SK-N-SH (cell line): ENCODE data around the gene KAT6B. TPM values are rescaled to one million over a fixed set of nuclear protein-coding genes. Genes with fewer than 3 reads are reported as not detected.

Experiments used
- CTCF ChIA-PET: fragments of 300-600, 350-600 bp; formaldehyde crosslinking; extraction: SDS; loops from one replicate; lab custom pipeline; 2021; lab: Yijun Ruan, JAX
- POLR2A ChIA-PET: fragments of 350-600 bp; sonication (Branson Sonifier 250); formaldehyde crosslinking; extraction: SDS; loops from one replicate; lab custom pipeline; 2020; ENCODE audit warnings: antibody characterized with exemption, inconsistent platforms; lab: Yijun Ruan, JAX
- DNase-seq: peaks from one replicate; pipeline ENCODE4 v3.0.0; 2012
- H2AFZ ChIP-seq: fragments of 200-600 bp; sonication (generic); 2 replicates; pipeline ENCODE4 v1.8.1; 2016; ENCODE audit warnings: antibody characterized with exemption, mild to moderate bottlenecking, low read depth
- H3F3A ChIP-seq: fragments of 200-600 bp; sonication (generic); replicated peaks from 2 replicates; pipeline ENCODE3; 2016; ENCODE audit warnings: antibody characterized with exemption, mild to moderate bottlenecking; ENCODE audit not compliant: insufficient read depth
- H3K27ac ChIP-seq, 2 experiments: fragments of 200-500 bp in 1 of 2; fragments of 200-600 bp in 1 of 2; sonication (Bioruptor generic) in 1 of 2; sonication (generic), shearing (Covaris generic) in 1 of 2; 2 replicates each; pipeline versions ENCODE4 v1.5.1 to v1.6.1; 2014 to 2016; ENCODE audit warnings: low read depth in 2 of 2, inconsistent platforms in 1 of 2, low read length in 1 of 2, mild to moderate bottlenecking in 1 of 2, mixed read lengths in 1 of 2
- H3K27me3 ChIP-seq: fragments of 200-600 bp; sonication (generic), shearing (Covaris generic); 2 replicates; pipeline ENCODE4 v1.6.1; 2016; ENCODE audit warnings: mixed run types; ENCODE audit not compliant: insufficient read depth
- H3K36me3 ChIP-seq, 2 experiments: fragments of 200-500 bp in 1 of 2; fragments of 200-600 bp in 1 of 2; sonication (Bioruptor generic) in 1 of 2; sonication (generic) in 1 of 2; replicated peaks in 1 of 2; 2 replicates each; pipeline versions ENCODE3 to v1.5.1; 2014 to 2016; ENCODE audit warnings: low read length in 1 of 2, mild to moderate bottlenecking in 1 of 2; ENCODE audit not compliant: insufficient read depth in 2 of 2, control insufficient read depth in 1 of 2
- H3K4me1 ChIP-seq, 2 experiments: fragments of 200-500 bp in 1 of 2; fragments of 200-600 bp in 1 of 2; sonication (Bioruptor generic) in 1 of 2; sonication (generic), shearing (Covaris generic) in 1 of 2; 2 replicates each; pipeline versions ENCODE4 v1.5.1 to v1.6.1; 2014 to 2016; ENCODE audit warnings: low read depth in 1 of 2, low read length in 1 of 2, mixed run types in 1 of 2; ENCODE audit not compliant: insufficient read depth in 2 of 2, control insufficient read depth in 1 of 2
- H3K4me2 ChIP-seq: fragments of 200-600 bp; sonication (generic), shearing (Covaris generic); 2 replicates; pipeline ENCODE4 v1.6.1; 2017; ENCODE audit warnings: mixed run types
- H3K4me3 ChIP-seq, 2 experiments: fragments of 200-500 bp in 1 of 2; fragments of 200-600 bp in 1 of 2; sonication (Bioruptor generic) in 1 of 2; sonication (generic), shearing (Covaris generic) in 1 of 2; 2 replicates each; pipeline versions ENCODE4 v1.5.1 to v1.8.1; 2014 to 2016; ENCODE audit warnings: low read depth in 2 of 2, inconsistent platforms in 1 of 2, low read length in 1 of 2, mild to moderate bottlenecking in 1 of 2, mixed read lengths in 1 of 2, moderate library complexity in 1 of 2
- H3K79me2 ChIP-seq: fragments of 200-600 bp; sonication (generic); 2 replicates; pipeline ENCODE4 v1.8.1; 2017; ENCODE audit warnings: mild to moderate bottlenecking; ENCODE audit not compliant: insufficient read depth
- H3K9ac ChIP-seq: fragments of 200-600 bp; sonication (generic); 2 replicates; pipeline ENCODE4 v1.6.1; 2017; ENCODE audit warnings: mixed run types
- H3K9me2 ChIP-seq: fragments of 200-600 bp; sonication (generic); 2 replicates; pipeline ENCODE4 v1.6.1; 2017; ENCODE audit warnings: mixed run types
- H3K9me3 ChIP-seq: fragments of 200-600 bp; sonication (generic); 2 replicates; pipeline ENCODE4 v1.6.1; 2017; ENCODE audit warnings: mixed run types, mild to moderate bottlenecking, moderate library complexity
- H4K20me1 ChIP-seq: fragments of 200-600 bp; sonication (generic); 2 replicates; pipeline ENCODE4 v1.6.1; 2017; ENCODE audit warnings: mild to moderate bottlenecking, mixed run types; ENCODE audit not compliant: insufficient read depth
- CHD2 ChIP-seq: fragments of 150-350 bp; IDR thresholded peaks from 2 replicates; pipeline ENCODE4 v1.6.1; 2018; ENCODE audit warnings: low read length; ENCODE audit not compliant: partially characterized antibody
- EP300 ChIP-seq, 2 experiments: IDR thresholded peaks; 2 replicates each; pipeline versions ENCODE4 v1.4.0 to v1.6.1; 2012; ENCODE audit warnings: borderline replicate concordance in 1 of 2, low read depth in 1 of 2, low read length in 1 of 2
- EZH2phosphoT487 ChIP-seq: fragments of 200-600 bp; sonication (generic); IDR thresholded peaks from 2 replicates; pipeline ENCODE4 v1.6.1; 2017; ENCODE audit warnings: low read depth, mixed run types, mild to moderate bottlenecking, antibody characterized with exemption, moderate library complexity, borderline replicate concordance
- FOSL2 ChIP-seq: IDR thresholded peaks from 2 replicates; pipeline ENCODE4 v1.4.0; 2012; ENCODE audit warnings: low read depth, mild to moderate bottlenecking, moderate library complexity, borderline replicate concordance
- MAX ChIP-seq: IDR thresholded peaks from 2 replicates; pipeline ENCODE4 v1.4.0; 2012; ENCODE audit warnings: low read depth
- MEF2A ChIP-seq: IDR thresholded peaks from 2 replicates; pipeline ENCODE4 v1.4.0; 2012; ENCODE audit warnings: low read depth, borderline replicate concordance
- MXI1 ChIP-seq: IDR thresholded peaks from 2 replicates; pipeline ENCODE4 v1.6.1; 2012; ENCODE audit warnings: mild to moderate bottlenecking, low read depth, low read length, improper control_type of control experiment
- PBX3 ChIP-seq: IDR thresholded peaks from 2 replicates; pipeline ENCODE4; 2012
- RFX5 ChIP-seq: IDR thresholded peaks from 2 replicates; pipeline ENCODE4 v1.6.1; 2012; ENCODE audit warnings: mild to moderate bottlenecking, improper control_type of control experiment, low read length
- RXRA ChIP-seq: IDR thresholded peaks from 2 replicates; pipeline ENCODE4 v1.4.0; 2012; ENCODE audit warnings: low read depth, mild to moderate bottlenecking, borderline replicate concordance
- SIN3A ChIP-seq: IDR thresholded peaks from 2 replicates; pipeline ENCODE4 v1.6.1; 2012; ENCODE audit warnings: low read depth, mild to moderate bottlenecking, low read length, moderate library complexity, borderline replicate concordance
- SMC3 ChIP-seq: IDR thresholded peaks from 2 replicates; pipeline ENCODE4 v1.6.1; 2012; ENCODE audit warnings: low read depth, low read length, improper control_type of control experiment
- TCF12 ChIP-seq: IDR thresholded peaks from 2 replicates; pipeline ENCODE4 v1.4.0; 2012
- WGBS: methylation state at CpG from one replicate; pipeline ENCODE4 v1.1.6; 2017; ENCODE audit warnings: low lambda C conversion rate; 5-methylcytosine and 5-hydroxymethylcytosine counted together
- polyA plus RNA-seq, 3 experiments: library from polyadenylated mRNA; depleted of rRNA; stranded (reverse); fragments of >200 nt; gene quantifications; 2 replicates each; pipeline ENCODE4 v1.2.3, GENCODE V29; 2012
- TF ChIP-seq, protein P1 (sequence below): fragments of 200-600 bp; sonication (generic); IDR thresholded peaks from 2 replicates; pipeline ENCODE4 v1.6.1; 2017; ENCODE audit warnings: antibody characterized with exemption, mild to moderate bottlenecking, moderate library complexity
- TF ChIP-seq, protein P2 (sequence below): IDR thresholded peaks from 2 replicates; pipeline ENCODE4 v1.6.1; 2012; ENCODE audit warnings: mild to moderate bottlenecking, low read depth, low read length, moderate library complexity
- TF ChIP-seq, protein P3 (sequence below): fragments of 150-350 bp; IDR thresholded peaks from 2 replicates; pipeline ENCODE4 v1.6.1; 2016; ENCODE audit warnings: mild to moderate bottlenecking, low read depth, low read length

Gene KAT6B
- polyA plus RNA-seq, 1 of the 3 experiments (the other 2 are of a cell fraction): 4.3 TPM

GRCh38 chr10:74867351-74867750 is 41.0 kb downstream of the KAT6B start (continued):
- no peak for TF ChIP-seq MAX
- no peak for TF ChIP-seq EZH2phosphoT487

DNA sequence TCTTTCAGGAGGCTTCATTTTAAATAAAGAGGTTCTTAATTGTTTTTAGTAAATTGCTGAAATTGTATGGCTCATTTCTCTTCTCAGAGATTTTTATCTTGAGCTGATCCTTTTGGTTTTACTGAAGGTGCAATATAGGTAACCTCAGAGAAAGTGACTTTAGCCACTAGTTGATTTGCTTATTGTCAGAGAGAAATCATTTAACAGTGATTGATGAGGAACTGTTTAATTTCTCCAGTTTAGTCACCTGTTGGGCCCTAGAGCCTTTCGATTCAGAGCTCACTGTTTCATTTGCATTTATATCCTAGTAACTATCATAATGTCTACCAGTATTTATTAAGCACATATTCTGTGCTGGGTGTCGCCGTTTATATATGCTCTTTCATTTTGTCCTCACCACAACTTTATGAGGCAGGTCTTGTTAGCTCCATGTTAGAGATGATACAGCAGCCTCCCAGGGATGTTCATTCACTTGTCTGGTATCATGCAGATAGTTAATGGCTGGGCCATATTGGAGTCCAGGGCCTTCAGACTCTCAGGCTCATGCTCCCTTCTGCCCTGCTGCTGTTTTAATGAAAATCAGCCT is 42.1 kb downstream of the KAT6B start:
- Histone ChIP-seq H2AFZ (no peak overlapping the region), H3K36me3 (peaks cover 0 to 6% of the 10 kb centered on the region in 2 experiments), H3K27ac (no peak overlapping the region), H3K9ac (no peak overlapping the region), H3F3A (no peaks in the 10 kb centered on the region)
- no peak for DNase-seq
- TF ChIP-seq, protein P1, sequence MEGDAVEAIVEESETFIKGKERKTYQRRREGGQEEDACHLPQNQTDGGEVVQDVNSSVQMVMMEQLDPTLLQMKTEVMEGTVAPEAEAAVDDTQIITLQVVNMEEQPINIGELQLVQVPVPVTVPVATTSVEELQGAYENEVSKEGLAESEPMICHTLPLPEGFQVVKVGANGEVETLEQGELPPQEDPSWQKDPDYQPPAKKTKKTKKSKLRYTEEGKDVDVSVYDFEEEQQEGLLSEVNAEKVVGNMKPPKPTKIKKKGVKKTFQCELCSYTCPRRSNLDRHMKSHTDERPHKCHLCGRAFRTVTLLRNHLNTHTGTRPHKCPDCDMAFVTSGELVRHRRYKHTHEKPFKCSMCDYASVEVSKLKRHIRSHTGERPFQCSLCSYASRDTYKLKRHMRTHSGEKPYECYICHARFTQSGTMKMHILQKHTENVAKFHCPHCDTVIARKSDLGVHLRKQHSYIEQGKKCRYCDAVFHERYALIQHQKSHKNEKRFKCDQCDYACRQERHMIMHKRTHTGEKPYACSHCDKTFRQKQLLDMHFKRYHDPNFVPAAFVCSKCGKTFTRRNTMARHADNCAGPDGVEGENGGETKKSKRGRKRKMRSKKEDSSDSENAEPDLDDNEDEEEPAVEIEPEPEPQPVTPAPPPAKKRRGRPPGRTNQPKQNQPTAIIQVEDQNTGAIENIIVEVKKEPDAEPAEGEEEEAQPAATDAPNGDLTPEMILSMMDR: no peak
- no peak for TF ChIP-seq TCF12
- no peak for TF ChIP-seq EP300 (IDR thresholded peaks at IDR 0.05; ENCODE audit: borderline replicate concordance in 1 of 2, low read depth in 1 of 2, low read length in 1 of 2)
- no peak for TF ChIP-seq CHD2
- TF ChIP-seq MXI1: no peak
- no peak for TF ChIP-seq MEF2A
- TF ChIP-seq, protein P2, sequence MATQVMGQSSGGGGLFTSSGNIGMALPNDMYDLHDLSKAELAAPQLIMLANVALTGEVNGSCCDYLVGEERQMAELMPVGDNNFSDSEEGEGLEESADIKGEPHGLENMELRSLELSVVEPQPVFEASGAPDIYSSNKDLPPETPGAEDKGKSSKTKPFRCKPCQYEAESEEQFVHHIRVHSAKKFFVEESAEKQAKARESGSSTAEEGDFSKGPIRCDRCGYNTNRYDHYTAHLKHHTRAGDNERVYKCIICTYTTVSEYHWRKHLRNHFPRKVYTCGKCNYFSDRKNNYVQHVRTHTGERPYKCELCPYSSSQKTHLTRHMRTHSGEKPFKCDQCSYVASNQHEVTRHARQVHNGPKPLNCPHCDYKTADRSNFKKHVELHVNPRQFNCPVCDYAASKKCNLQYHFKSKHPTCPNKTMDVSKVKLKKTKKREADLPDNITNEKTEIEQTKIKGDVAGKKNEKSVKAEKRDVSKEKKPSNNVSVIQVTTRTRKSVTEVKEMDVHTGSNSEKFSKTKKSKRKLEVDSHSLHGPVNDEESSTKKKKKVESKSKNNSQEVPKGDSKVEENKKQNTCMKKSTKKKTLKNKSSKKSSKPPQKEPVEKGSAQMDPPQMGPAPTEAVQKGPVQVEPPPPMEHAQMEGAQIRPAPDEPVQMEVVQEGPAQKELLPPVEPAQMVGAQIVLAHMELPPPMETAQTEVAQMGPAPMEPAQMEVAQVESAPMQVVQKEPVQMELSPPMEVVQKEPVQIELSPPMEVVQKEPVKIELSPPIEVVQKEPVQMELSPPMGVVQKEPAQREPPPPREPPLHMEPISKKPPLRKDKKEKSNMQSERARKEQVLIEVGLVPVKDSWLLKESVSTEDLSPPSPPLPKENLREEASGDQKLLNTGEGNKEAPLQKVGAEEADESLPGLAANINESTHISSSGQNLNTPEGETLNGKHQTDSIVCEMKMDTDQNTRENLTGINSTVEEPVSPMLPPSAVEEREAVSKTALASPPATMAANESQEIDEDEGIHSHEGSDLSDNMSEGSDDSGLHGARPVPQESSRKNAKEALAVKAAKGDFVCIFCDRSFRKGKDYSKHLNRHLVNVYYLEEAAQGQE: no peak
- TF ChIP-seq RFX5: no peak
- TF ChIP-seq FOSL2: no peak
- no peak for TF ChIP-seq SIN3A
- TF ChIP-seq SMC3: no peak
- TF ChIP-seq MAX: no peak
- TF ChIP-seq PBX3: no peak
- TF ChIP-seq, protein P3, sequence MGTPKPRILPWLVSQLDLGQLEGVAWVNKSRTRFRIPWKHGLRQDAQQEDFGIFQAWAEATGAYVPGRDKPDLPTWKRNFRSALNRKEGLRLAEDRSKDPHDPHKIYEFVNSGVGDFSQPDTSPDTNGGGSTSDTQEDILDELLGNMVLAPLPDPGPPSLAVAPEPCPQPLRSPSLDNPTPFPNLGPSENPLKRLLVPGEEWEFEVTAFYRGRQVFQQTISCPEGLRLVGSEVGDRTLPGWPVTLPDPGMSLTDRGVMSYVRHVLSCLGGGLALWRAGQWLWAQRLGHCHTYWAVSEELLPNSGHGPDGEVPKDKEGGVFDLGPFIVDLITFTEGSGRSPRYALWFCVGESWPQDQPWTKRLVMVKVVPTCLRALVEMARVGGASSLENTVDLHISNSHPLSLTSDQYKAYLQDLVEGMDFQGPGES: no peak
- TF ChIP-seq EZH2phosphoT487: no peak
- TF ChIP-seq RXRA: no peak
- TF ChIP-seq, all 33 proteins: peak for 0
- Histone ChIP-seq H3K9me2 (no peaks in the 10 kb centered on the region), H3K79me2 (peaks cover 81% of the 10 kb centered on the region), H3K27me3 (no peaks in the 10 kb centered on the region), H3K9me3 (no peaks in the 10 kb centered on the region), H3K4me1 (peaks cover 3 to 4% of the 10 kb centered on the region in 2 experiments), H3K4me2 (no peak overlapping the region), H4K20me1 (peaks cover 43% of the 10 kb centered on the region), H3K4me3 (no peak overlapping the region)
- CTCF ChIA-PET: no interaction called here
- POLR2A ChIA-PET: interaction anchor here (1.1 kb wide), 1 partner anchor 14 kb away, joined by 3 read pairs; no protein-coding TSS in a partner anchor
- WGBS: 97% methylated on average over 3 of the region's 3 CpGs
